Gastroesophageal sphincter (tissue), 4 donors: Measurements from ENCODE around the gene LRRC37A. TPM values are rescaled to one million over a fixed set of nuclear protein-coding genes. Genes with fewer than 3 reads are reported as not detected.

Experiments used
- small RNA-seq, 4 donors: library from RNA; depleted of rRNA; stranded (forward); fragments of <200 nt; gene quantifications; one replicate each; pipeline ENCODE3, GENCODE V24; 2016
- total RNA-seq, 4 donors: library from RNA; depleted of rRNA; stranded (reverse); fragments of >200 nt; gene quantifications; one replicate each; pipeline ENCODE4 v1.1.0, GENCODE V29; 2016

The LRRC37A gene
- total RNA-seq, 4 donors from 2014 or later: 1.1 to 5.1 (median 2.1) TPM

Small RNAs within 50 kb of the gene (small RNA-seq; reads per million reads assigned to genes)
- 0 reads per million in 4 donors for gene RN7SL656P

Other genes with a start within 250 kb of the LRRC37A start
- gene KANSL1, start 101.7 kb upstream of the LRRC37A start, total RNA-seq: 10 to 100 TPM; 57.7 to 91.2 (median 75.1) TPM
- 10 to 100 TPM in 3 of 4 donors, 1 to 10 TPM in 1; 8.9 to 42.5 (median 15.4) TPM for gene ARL17B, start 66.6 kb downstream of the LRRC37A start, total RNA-seq
- 10 to 100 TPM in 1 of 4 donors, 1 to 10 TPM in 3; 6.0 to 12.1 (median 7.5) TPM for gene LRRC37A2, start 217.3 kb downstream of the LRRC37A start, total RNA-seq